GDM1 (cell line): ENCODE measurements around the gene RBBP5.

Experiments used
- DNase-seq: peaks from one replicate; lab custom pipeline; 2025; lab: John Stamatoyannopoulos, UW

RBBP5 gene

DNA sequence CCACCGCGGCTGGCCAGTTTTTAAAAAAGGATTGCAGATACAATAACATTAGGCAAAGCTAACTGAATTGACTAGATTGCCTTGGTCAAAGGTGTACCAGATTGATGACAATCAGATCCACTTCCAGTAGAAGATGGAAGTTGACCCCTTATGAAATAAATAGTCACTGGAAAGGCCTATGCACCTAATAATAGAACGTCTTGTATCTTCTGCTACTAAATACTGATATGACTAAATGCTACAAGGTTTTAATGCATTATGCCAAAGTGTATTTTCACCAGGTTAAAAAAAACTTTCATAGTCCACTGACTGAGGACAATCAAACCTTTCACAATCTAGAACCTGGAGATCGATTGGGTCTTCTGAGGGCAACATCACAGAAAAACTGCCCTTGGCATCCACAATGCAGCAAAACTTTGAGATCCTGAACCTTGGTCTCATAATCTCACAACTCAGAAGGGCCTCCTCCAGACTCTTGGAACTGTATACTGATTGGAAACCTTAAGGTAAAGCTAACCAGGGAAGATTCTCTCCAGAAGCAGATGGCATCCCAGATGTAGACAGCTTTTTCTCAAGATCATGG lies 7.8 kb upstream of the RBBP5 start:
- DNase-seq, result no peak

DNA sequence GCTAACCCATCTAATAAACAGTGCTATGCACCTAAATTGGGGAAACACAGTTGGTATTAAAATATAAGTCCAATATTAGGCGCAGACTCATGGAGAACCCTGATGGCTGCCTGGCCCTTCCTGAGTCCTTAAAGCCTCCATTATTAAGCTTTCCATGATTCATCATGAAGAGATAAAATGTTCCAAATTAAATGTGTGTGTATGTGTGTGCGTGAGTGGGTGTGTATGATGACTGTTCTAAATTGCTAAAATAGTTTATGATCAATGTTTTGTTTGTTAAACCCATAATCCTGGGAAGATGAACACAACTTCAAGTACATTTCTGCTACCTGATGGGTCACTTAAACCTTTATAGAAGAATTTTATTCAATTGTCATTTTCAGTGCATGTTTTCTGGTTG lies 6.3 kb upstream of the RBBP5 start:
- DNase-seq, result no peak

DNA sequence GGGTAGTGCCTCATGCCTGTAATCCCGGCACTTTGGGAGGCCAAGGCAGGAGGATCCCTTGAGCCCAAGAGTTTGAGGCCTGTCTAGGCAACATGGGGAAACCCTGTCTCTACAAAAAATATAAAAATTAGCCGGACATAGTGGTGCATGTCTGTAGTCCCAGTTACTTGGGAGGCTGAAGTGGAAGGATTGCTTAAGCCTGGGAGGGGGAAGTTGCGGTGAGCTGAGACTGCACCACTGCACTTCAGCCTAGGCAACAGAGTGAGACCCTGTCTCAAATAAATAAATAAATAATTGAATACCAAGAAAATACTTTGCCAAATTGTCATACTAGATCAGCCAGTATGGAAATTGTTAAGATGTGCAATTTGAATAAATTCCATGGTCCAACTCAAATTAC lies 5.9 kb upstream of the RBBP5 start:
- no peak for DNase-seq

DNA sequence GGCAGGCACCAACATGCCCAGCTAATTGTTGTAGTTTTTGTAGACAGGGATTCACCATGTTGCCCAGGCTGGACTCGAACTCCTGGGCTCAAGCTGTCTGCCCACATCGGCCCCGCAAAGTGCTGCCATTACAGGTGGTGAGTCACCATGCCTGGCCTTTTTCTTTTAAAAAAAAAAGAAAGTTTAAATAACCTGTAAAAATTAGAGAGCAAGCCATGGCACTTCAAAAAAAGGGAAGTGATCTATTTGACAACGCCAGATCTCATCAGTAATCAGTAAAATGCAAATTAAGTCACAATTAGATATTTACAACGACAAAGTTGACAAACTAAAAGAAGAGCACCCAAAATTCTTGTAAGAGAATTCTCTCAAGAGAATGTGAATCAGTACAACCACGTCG lies 2.9 kb upstream of the RBBP5 start:
- no peak for DNase-seq

DNA sequence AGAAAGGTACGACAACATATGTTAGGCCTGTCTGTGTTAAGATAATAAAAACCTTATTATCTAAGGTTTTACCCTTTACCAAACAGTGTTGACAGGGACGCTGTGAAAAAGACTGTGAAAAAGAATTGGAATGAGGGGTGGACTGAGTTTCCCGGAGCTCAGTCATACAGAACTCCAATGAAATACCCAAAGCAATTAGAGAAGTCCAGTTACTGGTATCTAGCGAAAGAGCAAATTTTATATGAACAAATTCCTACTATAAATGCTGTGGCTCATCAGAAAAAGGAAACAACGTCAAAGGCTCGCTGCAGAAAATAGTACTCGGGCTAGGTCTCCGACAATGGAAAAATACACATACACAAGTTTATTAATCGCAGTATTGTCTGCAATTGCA lies 708 bp upstream of the RBBP5 start:
- DNase-seq, result no peak

DNA sequence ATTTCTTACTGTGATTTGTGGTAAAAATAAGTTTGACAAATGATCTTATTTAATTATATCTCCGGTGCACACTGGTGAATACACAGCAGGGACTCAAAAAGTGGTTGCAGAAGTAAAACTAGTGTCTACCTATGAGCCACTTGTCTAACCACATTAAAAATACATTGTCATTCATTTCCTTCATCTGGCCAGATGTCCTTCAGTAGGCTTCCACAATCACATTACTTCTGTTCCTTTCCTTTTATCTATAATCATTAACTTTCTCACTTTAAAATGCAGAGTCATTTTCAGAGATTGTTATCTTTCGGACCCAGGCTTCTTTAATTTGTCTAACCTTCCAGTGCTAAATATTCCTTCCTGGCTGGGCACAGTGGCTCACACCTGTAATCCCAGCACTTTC lies 3.0 kb downstream of the RBBP5 start:
- no peak for DNase-seq

DNA sequence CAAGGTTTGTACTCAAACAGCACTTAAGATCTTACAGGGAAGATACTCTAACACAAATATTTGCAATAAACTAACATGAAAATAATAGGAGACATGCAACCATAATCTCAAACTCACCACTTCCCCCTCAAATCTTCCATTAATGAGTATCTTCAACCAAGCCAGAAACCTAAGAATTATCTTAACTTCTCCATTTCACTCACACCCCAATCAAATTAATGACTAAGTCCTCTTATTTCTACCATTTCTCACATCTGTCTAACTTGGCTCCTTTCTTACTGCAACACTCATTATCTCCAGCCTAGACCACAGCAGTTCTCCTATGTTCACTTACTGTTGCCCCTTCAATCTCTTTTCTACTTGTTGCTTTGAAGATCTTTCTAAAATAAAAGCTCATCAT lies 10.4 kb downstream of the RBBP5 start:
- DNase-seq, result no peak

DNA sequence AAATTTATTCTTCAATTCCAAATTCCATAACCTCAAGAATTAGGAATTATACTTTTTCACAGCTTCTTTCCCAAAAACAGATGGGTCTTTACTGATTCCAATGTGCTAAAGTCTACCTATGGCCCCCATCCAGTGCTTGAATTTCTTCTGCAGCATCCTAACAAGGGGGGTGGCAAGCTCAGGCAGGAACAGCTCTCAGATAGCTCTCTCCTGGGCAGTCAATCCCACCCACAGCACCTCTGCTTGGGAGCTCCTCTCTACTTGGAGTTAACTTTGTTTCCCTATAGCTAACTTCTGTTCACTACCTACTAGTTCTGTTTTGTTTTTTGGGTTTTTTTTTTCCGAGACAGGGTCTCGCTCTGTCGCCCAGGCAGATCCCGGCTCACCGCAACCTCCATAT lies 12.1 kb downstream of the RBBP5 start:
- no peak for DNase-seq

DNA sequence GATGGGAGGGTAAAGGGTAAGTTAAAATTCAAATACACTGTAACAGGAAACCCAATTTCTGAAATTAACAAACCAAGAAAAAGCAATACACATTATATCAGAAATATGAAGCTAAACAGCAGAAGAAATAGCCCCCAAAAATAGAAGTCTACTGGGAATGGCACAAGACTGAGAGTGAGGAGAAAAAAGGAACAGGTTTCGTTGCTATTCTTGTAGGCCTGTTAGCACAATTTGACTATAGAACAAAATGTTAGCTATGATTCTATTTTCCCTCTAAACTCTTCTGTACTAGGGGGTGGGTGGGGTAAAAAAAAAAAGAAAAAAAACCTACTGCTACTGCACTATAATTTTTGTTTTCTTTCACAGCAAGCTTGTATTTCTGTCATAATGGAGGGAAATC lies 12.5 kb downstream of the RBBP5 start:
- no peak for DNase-seq

DNA sequence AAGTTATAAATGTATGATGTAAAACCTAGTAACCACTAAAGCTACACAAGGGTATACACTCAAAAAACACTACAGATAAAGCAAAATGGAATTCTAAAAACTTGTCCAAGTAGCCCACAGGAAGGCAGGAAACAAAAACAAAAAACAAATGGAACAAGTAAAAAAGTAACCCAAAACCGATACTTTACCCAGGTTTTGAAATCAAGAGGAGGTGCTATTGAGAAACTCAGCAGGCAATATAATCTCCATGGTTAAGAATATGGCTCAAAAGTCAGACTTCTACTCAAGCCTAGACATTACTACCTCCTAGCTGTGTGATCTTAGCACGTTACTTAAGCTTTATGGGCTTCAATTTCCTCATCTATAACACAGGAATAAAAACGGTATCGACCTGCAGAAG lies 13.3 kb downstream of the RBBP5 start:
- DNase-seq, result no peak

DNA sequence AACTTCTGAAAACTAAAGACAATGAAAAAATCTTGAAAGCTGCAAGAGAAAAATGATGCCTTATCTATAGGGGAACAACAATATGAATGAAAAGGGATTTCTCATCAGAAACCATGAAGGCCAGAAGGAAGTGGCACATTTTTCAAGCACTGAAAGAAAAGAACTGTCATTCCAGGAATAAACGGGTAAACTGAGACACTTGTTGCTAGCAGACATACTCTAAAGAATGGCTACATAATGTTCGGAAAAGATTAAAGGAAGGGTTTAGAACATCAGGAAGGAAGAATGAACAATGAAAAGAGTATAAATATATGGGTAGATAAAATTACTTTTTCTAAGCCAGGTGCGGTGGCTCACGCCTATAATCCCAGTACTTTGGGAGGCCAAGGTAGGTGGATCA lies 14.5 kb downstream of the RBBP5 start:
- no peak for DNase-seq

DNA sequence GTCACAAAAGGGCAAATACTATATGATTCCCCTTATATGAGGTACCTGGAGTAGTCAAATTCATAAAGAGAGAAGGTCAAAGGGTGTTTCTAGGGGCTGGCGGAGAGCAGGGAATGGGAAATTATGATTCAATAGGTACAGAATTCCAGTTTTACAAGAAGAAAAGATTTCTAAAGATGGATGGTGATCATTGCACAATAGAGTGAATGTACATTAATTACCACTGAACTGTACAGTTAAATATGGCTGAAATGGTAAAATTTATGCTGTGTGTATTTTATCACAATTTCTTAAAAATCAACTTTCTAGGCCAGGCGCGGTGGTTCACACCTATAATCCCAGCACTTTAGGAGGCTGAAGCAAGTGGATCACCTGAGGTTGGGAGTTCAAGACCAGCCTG lies 19.4 kb downstream of the RBBP5 start:
- DNase-seq, result no peak

DNA sequence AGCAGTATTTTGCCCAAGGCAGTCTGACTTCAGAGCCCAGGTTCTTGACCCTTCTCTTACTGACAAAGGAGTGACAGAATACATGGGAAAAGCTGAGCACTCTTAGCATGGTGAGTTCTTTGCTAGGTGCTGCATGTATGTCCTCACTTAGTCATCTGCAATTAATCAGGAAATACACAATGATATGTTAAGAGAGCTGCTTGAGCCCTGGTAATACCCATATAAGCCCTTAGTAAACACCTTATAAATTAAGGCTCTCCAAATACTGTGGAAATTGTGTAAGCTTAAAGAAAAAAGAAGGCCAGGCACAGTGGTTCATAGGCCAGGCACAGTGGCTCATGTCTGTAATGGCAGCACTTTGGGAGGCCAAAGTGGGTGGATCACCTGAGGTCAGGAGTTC lies 23.5 kb downstream of the RBBP5 start:
- no peak for DNase-seq

DNA sequence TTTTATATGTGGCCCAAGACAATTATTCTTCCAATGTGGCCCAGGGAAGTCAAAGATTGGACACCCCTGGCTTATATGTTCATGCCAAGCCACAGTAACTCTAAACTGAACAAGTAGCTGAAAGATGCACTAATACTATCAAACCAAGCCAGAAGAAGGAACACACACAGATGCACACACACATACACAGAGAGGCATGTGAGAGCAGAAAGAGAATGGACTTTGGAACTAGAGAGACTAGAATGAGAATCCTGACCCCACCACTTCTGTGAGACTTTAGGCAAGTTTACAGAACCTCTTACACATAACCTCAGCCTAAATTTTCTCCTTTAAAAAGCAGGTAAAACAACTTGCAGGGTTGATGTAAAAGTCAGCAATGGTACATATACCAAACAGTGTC lies 26.4 kb downstream of the RBBP5 start:
- no peak for DNase-seq

DNA sequence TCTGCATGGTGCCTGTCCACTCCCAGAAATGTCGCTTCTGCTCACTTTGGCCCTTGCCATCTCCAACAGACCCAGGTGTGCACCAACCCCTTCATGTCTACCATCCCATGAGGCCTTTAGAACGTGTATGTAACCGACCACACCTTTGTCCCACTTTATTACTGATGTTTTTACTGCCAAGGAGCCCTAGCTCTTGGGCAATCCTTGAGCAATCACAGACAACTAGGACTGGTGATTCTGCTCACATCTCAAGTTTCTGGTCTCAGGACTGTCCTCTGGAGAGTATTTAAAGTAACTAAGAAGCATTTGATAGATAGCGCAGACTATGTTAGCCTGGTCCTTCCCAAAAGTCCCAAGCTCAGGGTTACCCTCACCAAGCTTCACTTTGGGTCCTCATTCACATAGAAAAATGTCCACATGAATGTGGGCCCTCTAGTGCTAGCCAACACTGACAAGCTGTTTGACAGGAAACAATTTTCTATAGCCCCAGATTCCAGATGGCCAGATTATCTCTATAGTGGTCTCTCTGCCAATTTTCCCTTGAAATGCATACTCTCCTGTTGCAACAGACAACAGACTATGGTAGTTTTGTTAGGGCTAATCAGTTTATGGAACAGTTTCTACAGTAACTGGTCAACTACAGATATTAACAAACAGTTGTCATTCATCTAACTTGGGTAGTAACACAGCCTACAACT lies 30.6 kb downstream of the RBBP5 start:
- DNase-seq, result no peak

DNA sequence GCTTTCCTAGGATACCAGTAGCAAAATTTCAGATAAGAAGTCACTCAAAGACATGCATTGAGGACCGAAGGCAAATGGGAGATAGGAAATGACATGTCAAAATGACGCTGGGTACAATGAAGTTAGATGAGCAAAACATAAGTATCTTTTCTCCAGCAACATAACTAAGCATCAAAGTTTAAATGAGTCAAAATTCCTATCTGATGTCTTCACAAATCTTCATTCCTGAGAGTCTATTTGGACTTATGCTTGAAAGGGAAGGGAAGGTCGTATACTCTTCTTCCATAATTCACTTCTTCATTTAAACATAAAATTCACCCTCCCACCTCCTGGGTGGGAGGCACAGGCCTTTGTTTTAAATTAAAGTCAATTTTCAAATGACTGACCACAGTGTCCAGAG lies 33.4 kb downstream of the RBBP5 start:
- DNase-seq, result no peak

DNA sequence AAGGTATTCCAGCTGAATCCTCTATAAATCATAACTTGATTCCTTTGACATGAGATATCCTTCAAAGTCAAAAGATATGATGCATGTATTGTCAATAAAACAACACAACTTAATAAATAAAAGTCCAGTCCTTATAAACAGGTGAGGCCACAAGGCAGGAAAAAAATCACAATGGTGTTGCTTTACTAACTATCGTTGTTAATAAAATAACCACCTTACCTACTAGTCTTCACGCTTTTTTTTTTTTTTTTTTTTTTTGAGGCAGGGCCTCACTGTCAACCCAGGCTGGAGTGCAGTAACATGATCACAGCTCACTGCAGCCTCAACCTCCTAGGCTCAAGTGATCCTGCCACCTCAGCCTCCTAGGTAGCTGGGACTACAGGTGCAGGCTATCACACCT lies 37.4 kb downstream of the RBBP5 start, which contains the start of gene TMEM81:
TMEM81 (minus strand) TSS at position 101 of the 400 bp plus-strand sequence. CDS start 140 bp downstream, outside the sequence.
- no peak for DNase-seq

DNA sequence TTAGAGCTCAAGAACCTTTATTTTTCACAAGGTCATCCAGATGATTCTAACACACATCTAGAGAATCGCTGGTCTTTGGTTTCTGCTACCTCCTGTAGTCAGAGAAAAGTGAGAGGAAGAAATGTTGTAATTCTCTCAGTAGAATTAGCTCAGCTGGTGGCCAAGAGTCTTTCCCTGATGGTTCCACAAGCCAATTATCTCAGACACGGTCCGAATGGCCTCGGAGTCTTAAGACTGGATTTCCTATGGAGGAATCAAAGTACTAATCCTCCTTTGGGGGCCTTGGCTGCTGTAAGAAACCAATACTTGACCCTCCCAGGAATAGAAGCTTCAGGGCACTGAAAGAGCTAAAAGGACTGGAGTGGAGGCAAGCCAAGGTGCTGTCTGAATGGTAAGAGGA lies 39.3 kb downstream of the RBBP5 start:
- DNase-seq, result no peak

DNA sequence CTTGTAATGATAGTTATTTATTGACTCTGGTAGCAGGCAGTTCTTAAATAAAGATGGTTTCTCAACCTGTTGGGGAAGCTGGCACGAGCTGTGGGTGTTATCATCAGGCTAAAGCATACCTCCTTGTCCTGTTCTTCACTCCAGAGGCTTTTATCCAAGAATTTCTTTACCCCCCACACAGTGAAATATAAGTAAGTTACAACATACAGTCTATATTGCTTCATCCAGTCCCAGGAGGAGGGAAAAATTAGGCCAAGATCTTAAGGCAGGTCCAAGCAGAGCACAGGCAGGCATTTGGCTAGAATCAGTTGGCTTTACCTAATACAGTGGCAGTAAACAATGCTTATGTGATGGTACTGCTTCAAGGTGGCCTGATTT lies 43.9 kb downstream of the RBBP5 start:
- no peak for DNase-seq

DNA sequence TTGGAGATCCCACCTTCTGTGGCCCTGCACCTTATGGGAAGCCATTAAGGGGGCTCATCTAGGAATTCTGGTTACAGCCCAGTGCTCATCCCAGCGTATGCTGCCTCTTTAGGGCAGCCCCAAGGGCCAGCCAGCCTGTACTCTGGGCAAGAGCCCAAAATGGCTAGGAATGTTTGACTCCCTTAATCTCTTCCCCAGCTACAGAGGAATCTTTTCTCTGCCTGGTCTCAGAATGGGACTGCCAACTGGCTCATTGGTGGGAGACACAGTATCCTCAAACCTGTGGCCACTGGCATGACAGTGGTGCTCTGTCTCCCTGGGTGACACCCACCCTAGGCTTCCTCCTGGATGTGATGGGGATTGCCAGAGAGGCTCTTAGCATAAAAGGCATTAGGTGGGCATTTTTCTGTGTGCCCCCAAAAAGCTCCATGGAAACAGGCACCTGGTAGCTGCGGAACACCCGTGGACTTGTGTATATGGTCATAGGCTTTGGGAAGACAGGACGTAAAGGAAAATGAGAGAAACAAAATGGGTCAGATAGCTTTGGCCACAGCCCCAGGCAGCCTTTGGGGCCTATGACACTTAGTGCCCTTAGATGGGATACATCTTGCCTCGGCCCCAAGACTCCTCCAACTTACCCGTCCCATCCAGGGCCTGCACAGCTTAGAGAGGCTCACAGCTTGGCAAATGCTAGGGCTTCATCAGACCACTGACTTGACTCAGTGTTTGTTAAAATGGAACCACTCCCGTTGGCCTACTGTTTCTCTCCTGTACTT lies 44.4 kb downstream of the RBBP5 start:
- no peak for DNase-seq

DNA sequence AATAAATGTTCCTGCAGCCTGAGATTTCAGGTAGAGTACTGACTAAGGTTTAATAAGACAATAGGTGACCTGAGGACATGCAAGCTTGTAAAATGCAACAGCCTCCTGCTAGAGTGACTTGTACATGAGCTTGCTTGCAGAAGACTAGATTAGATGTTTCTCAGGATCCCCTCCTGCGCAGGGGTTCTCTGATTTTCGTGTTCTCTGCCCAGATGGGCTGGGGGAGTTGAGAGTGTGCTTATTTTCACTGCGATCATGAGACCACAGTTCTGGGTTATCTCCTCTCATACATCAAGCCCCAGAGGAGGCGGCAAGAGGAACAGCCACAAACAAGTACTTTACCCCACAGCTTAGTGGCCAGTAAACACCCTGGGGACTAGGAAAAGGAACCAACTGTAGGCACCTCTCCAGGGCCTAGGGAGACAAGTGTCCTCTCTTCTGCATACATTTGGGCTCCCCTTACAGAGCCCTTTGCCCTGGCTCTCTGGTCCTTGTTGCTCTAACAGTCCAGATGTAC lies 45.5 kb downstream of the RBBP5 start:
- no peak for DNase-seq

DNA sequence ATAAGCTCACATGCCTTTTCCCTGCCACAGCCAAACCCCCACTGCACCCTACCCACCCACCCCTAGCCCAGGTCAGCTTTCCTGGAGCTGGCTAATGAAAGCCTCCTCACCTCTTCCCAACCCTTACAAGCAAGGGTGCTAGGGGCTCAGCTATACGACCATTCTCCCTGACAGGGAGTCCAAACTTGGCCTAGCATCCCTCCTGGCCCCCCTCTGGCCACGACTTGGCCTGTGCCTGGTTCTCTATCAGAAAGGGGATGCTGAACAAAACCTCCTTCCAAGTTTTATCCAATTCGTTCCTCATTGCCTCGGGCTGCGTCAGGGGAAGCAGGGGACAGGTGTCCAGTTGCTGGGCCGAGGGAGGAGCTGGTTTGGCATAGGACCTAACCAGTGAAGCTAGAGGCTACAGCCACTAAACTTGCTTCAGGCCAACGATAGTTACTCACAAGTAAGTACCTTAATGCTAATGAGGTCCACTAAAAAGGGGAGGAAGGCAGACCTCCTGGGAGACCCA lies 46.1 kb downstream of the RBBP5 start:
- DNase-seq, result no peak

DNA sequence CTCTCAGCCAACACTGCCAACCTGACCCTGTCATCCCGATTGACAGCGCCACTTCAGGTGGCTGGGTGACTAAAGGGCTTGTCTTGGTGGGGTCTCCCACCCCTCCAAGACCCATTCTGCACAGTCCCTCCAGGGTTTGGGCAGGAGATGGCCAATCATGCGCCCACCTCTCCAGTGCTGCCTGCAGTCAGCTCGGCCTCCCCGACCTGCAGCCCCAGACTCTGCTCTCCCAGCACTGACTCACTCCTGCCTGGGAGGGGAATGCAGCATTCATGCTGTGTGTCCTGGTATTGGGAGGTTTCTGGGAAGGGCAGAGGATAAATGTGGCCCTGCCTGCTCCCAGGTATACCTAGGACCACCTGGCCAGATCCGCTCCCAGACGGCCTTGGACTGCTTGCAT lies 47.3 kb downstream of the RBBP5 start:
- DNase-seq, result no peak
